ENCODE measurements around the gene ARHGAP24.

DNA sequence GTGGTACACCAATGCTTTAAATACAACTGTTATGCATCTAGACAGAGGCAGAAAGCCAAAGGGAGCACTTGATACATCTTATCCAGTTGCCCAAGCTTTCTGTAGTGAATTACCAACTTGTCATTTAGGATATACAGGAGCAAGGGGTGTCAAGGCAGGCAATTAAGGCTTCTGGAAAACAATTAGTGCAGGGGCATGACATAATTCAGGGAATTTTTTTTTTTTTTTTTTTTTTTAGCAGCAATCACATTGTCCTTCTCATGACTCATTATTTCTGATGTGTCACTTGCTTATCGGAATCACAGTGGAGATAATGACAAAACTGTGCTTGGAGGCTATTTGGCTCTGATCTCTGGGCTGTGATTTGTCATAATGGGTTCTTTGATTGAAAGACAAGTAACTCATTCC, 259.5 kb downstream of the ARHGAP24 start:
- TF ChIP-seq, protein P1, sequence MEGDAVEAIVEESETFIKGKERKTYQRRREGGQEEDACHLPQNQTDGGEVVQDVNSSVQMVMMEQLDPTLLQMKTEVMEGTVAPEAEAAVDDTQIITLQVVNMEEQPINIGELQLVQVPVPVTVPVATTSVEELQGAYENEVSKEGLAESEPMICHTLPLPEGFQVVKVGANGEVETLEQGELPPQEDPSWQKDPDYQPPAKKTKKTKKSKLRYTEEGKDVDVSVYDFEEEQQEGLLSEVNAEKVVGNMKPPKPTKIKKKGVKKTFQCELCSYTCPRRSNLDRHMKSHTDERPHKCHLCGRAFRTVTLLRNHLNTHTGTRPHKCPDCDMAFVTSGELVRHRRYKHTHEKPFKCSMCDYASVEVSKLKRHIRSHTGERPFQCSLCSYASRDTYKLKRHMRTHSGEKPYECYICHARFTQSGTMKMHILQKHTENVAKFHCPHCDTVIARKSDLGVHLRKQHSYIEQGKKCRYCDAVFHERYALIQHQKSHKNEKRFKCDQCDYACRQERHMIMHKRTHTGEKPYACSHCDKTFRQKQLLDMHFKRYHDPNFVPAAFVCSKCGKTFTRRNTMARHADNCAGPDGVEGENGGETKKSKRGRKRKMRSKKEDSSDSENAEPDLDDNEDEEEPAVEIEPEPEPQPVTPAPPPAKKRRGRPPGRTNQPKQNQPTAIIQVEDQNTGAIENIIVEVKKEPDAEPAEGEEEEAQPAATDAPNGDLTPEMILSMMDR (IDR thresholded peaks at IDR 0.05), result no peak
- no peak for TF ChIP-seq POLR2A (IDR thresholded peaks at IDR 0.05)
